HG03139 (cell line): ENCODE data around the gene ZDHHC1.

Experiments
- ATAC-seq: cut with Tn5 transposase; IDR thresholded peaks from one replicate; pipeline ENCODE4 v1.9.1; 2021; ENCODE audit not compliant: unreplicated experiment

The ZDHHC1 gene

GRCh38 chr16:67447508-67448076, 31.3 kb upstream of the ZDHHC1 start:
- ATAC-seq, result no peak

DNA sequence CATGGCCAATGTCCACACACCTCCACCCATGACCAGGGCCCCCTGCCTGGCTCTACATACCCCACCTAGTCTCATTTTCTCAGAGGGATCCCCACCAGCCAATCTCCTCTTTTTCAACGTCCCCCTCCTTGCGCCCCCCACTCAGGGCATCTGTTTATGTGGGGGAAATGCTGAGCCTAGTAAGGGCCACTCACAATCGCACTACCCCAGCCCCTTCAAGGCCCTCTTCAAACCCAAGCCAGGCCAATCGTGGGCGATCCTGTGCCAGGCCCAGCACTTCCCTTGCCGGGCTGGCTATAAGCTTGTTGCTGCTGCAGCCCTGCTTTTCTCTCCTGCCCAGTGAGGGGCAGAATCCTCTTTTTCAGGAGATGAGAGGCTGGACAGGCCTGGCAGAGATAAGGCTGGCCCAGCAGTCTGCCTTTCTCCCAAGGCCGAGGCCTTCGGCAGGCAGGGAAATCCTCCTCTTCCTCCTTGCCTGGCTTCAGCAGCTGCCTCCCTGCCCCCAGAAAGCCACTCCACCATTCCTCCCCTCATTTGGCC, 30.8 kb upstream of the ZDHHC1 start:
- no peak for ATAC-seq

DNA sequence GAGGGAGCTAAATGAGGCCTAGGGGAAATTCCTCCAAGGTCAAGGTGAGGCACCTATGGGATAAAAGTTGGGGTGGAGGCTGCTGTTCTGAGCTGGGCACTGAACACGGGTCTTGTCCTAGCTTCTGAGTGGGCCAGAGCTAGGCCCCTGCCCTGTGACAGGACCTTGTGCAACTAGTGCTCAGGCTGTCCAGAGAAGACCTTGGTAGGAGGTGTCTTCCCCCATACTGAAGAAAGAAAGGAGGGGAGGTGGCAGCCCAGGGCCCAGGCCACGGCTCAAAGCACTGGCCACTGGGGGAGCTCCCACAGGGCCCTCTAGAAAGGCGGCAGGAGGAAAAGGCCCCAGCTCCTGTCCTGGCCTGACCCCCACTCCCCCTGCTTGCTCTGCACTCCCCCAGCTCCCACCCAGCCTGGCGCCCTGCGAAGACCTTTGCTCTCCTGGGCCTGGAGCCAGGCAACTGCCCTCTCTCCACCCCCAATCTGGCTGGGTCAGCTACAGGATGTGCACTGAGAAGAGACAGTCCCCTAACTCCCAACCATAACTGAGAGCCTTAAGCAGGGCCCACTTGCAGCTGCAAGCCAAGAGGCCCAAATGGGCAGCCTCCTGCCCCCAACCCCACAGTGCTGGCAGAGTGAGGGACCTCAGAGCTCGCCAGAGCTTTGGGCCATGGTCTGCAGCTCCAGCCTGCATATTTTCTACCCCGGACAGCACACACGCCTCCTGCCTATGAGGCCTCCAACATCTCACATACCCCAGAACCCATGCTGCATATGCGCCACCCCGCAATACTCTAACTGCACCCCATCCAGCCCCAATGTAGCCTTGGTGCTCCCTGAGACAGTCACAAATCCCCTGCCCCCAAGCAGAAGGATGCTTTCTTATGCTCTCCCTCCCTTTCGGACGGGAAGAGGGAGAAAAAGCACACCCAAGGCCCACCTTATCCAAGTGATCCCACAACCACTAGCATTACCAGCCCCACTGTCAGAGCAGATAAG, 29.9 kb upstream of the ZDHHC1 start:
- ATAC-seq, result no peak

GRCh38 chr16:67445441-67445912, 29.2 kb upstream of the ZDHHC1 start:
- no peak for ATAC-seq

DNA sequence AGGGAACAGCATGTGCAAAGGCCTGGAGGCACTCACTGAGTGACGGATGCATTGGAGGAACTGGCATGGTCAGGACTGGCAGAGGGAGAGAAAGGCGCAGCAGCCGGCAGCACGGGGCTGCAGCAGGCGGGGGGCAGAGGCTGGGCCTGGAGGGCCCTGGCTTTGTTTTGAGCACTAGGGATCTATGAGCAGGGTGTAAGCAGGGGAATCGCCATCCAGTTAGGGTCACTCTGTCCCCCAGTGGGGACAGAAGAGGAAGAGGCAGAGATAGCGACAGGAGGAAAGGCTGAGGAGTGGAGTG, 28.8 kb upstream of the ZDHHC1 start:
- no peak for ATAC-seq

DNA sequence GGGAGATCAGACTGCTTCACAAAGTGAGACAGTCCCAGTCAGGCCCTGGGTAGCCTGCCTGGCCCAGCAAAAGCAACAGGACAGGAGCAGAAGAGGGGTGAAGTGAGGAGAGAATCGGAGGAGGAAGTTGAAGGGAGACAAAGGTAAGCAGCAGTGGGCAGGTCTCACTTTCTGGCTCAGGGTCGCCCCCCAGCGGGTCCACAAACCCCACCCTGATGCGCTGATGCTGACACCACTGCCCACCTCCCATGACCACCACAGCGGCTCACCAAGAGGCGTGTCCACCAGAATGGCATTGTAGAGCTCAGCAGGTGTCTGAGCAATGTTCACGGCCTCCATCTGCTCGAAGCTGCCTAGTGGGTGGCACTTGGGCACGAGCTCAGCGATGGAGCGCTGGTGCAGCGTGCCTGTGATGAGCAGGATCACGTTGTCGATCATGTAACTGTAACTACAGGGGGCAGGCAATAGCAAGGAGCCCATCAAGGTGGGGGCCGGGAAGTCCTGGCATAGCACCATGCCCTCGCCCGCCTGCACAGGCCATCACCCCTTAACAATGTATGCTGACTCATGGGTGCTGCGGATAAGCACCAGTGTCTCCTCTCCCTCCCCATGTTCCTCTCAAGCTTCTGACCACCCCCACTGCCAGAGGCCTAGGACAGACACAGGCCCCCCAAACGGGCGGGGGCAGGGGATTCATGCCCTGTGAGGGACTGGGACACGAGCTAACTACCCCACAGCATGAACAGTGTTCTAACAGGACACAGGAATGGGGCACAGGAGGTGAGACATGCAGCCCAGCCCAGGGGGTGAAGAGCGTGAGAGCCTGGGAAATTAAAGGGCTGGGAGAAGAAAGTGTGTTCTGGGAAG, 28.2 kb upstream of the ZDHHC1 start:
- ATAC-seq, result no peak

DNA sequence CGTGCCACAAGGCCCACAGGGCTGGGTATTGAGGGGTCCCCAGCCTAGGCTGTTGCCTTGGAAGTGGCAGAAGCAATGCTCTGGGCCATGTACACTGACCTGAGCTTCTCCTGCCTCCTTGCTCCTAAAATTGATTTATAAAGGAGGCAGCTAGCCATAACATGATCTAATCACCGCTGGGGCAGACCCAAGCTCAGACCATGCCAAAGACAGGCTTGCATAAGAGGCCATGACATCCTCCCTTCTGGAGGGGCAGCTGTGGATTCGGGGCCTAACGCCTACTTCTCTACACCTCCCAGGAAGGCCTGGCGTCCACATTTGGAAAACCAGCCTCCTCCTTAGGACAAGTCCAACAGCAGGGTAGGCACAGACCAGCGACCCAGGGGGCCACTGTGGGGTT, 27.0 kb upstream of the ZDHHC1 start:
- ATAC-seq, result no peak

DNA sequence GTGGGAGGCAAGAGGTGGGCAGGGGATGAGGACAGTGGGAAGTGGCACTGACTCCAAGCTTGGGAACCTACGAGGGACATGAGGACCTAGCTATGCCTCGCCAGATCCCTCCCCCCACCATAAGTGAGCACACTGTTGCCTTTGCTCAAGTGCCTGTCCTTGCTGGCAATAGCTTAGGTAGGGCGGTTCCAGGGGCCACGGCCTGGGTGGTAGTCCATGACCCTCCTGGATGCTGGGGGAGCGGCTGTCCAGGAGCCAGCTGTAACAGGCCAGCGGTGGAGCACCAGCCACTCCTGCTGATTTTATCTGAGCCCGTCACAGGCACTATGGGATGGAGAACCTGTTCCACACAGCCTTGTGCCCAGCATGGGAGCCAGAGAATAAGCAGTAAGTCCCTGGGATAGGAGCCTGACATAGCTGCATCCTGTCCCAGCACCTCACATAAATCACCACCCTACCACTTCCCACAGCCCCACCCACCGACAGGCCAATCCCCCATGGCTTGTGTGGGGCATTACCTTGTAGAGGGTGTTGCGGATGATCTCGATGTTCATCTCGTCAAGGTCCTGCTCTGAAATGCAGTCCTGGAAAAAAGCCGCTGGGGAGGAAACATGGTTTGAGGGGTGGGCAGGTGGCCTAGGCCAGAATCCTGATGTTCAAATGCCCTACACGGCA, 26.4 kb upstream of the ZDHHC1 start:
- no peak for ATAC-seq

GRCh38 chr16:67441907-67442306, 25.6 kb upstream of the ZDHHC1 start:
- ATAC-seq, result no peak

- no peak for ATAC-seq
These were observed 25.0 kb upstream of the ZDHHC1 start for GRCh38 chr16:67441271-67441753.

DNA sequence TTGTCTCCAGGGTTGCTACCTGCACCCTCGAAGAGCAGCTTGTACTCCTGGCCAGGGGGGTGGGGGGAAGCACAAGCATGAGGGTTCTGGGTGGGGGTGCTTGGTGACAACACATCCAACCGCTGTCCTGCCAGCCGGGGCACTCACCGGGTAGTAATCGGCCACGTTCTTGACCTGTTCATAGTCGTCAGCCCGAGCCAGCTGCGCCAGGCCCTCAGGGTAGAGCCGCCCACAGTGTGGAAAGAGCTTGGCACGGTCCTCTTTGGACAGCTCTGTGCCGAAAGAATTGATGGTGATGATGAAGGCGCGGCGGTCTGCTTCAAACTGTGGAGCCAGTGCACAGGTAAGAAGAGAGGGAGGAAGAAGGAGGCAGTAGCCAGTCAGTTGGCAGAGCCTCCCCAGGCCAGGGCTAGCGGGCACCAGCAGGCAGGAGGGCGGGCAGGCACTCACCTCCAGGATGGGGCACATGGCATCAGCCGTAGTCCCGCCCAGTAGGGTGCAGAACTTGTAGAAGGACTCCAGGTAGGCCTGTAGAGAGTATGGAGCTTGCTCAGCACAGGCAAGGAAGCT, 22.6 kb upstream of the ZDHHC1 start:
- no peak for ATAC-seq

- no peak for ATAC-seq
These were observed 22.0 kb upstream of the ZDHHC1 start for GRCh38 chr16:67438098-67438791.

- no peak for ATAC-seq
These were observed 21.2 kb upstream of the ZDHHC1 start for GRCh38 chr16:67437513-67437912.

DNA sequence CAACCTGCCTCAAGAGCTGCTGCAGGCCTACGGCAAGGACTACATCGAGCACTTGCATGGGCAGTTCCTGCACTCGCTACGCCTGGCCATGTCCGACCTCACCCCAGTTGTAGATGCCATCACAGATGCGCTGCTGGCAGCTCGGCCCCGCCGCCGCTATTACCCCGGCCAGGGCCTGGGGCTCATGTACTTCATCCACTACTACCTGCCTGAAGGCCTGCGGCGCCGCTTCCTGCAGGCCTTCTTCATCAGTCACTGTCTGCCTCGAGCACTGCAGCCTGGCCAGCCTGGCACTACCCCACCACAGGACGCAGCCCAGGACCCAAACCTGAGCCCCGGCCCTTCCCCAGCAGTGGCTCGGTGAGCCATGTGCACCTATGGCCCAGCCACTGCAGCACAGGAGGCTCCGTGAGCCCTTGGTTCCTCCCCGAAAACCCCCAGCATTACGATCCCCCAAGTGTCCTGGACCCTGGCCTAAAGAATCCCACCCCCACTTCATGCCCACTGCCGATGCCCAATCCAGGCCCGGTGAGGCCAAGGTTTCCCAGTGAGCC, 20.4 kb upstream of the ZDHHC1 start:
- ATAC-seq, result no peak

DNA sequence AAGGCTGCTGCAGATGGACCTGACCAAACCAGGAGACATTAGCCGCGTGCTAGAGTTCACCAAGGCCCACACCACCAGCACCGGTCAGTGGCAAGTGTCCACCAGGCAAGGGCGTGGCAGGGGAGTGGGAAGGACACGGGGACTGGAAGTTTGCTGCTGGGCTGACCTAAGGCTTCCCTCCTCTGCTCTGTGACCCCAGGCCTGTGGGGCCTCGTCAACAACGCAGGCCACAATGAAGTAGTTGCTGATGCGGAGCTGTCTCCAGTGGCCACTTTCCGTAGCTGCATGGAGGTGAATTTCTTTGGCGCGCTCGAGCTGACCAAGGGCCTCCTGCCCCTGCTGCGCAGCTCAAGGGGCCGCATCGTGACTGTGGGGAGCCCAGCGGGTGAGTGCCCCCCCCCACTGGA, 19.5 kb upstream of the ZDHHC1 start:
- ATAC-seq, result no peak

GRCh38 chr16:67433131-67433719, 16.9 kb upstream of the ZDHHC1 start:
- ATAC-seq, result no peak

DNA sequence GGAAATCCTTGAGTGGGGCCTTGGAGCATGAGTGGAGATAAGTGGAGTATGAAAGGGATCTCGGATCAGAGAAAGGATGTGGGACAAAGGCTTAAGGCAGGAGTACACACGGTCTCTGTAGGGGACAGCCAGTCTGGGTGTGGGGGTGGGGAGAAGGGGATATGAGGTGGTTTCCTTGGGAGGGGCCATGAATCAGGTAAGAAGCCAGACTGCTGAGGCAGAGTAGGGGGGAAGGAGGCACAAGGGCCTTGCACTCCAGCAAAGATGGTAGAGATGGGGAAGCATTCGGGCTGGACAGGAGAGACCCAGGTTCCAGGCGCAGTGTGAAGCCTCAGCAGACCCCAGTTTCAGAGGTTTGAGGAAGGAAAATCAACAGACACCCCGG, 16.2 kb upstream of the ZDHHC1 start:
- ATAC-seq, result no peak

- no peak for ATAC-seq
These were observed 15.7 kb upstream of the ZDHHC1 start for GRCh38 chr16:67431775-67432505.
